Testis (tissue), 3 donors: Measurements from ENCODE around the gene UBTD2. TPM values are rescaled to one million over a fixed set of nuclear protein-coding genes. Genes with fewer than 3 reads are reported as not detected.

Experiments used
- DNase-seq: peaks from one replicate; pipeline ENCODE4 v3.0.0-alpha.2; 2019
- H3K27ac ChIP-seq, 2 donors: fragments of 200-600 bp; sonication (generic); one replicate each; pipeline ENCODE4 v1.5.1; 2019
- H3K27me3 ChIP-seq: fragments of 200-600 bp; sonication (generic); one replicate; pipeline ENCODE4 v1.5.1; 2019
- H3K36me3 ChIP-seq: fragments of 200-600 bp; sonication (generic); one replicate; pipeline ENCODE4 v1.5.1; 2017; ENCODE audit warnings: low read depth; ENCODE audit errors: missing control alignments
- H3K4me1 ChIP-seq: fragments of 200-600 bp; sonication (generic); one replicate; pipeline ENCODE4 v1.5.1; 2019
- H3K4me3 ChIP-seq, 2 donors: fragments of 200-600 bp; sonication (generic); one replicate each; pipeline ENCODE4 v1.5.1; 2017 to 2019
- H3K9me3 ChIP-seq: fragments of 200-600 bp; sonication (generic); one replicate; pipeline ENCODE4 v1.5.1; 2017
- CTCF ChIP-seq, 3 experiments: fragments of 450-650 bp in 2 of 3; fragments of 200-600 bp in 1 of 3; sonication (generic) in 1 of 3; IDR thresholded peaks; one replicate each; pipeline ENCODE4 v1.5.1; 2016 to 2019; ENCODE audit warnings: antibody characterized with exemption in 3 of 3, mild to moderate bottlenecking in 2 of 3, moderate library complexity in 1 of 3
- POLR2A ChIP-seq: fragments of 450-650 bp; IDR thresholded peaks from one replicate; pipeline ENCODE4 v1.6.1; 2017; ENCODE audit warnings: antibody characterized with exemption, mild to moderate bottlenecking, moderate library complexity
- WGBS, 2 donors: methylation state at CpG; one replicate each; pipeline ENCODE4 v1.1.5; 2018; 5-methylcytosine and 5-hydroxymethylcytosine counted together
- intact Hi-C: fragments of 100-400 bp; cut with DNase I; formaldehyde crosslinking; loops from one replicate; pipeline ENCODE4 v1.15.1; 2023; ENCODE audit warnings: low total_unique reads
- polyA plus RNA-seq: library from polyadenylated mRNA; stranded (reverse); fragments of 350-450 nt; fragmentation: Illumina TruSeq; extraction: RNeasy Lipid Tissue Mini Kit (QIAGEN cat#74804); gene quantifications from one replicate; pipeline ENCODE4 v1.2.3, GENCODE V29; 2014; ENCODE audit warnings: low read depth, low replicate concordance; ENCODE audit not compliant: insufficient read depth
- total RNA-seq, 2 donors: library from RNA; depleted of rRNA; stranded (reverse); fragments of >200 nt; gene quantifications; one replicate each; pipeline ENCODE4 v1.2.3, GENCODE V29; 2016

Gene UBTD2
- total and polyA plus RNA-seq, 3 donors from 2014 or later: 41.2 to 53.9 (median 51.8) TPM

GRCh38 chr5:172311605-172312004, 28.0 kb upstream of the UBTD2 start:
- Histone ChIP-seq H3K36me3 (no peaks in the 10 kb centered on the region), H3K4me1 (no peaks in the 10 kb centered on the region), H3K27ac (no peak overlapping the region), H3K4me3 (no peak overlapping the region), H3K27me3 (no peaks in the 10 kb centered on the region), H3K9me3 (no peaks in the 10 kb centered on the region)
- WGBS, 2 donors: 67 to 76% methylated on average over 4 of the region's 4 CpGs
- TF ChIP-seq POLR2A: no peak
- no peak for TF ChIP-seq CTCF (IDR thresholded peaks at IDR 0.05)
- intact Hi-C loops: no loop called here
- peak; percentile 49 for DNase-seq

GRCh38 chr5:172311026-172311425, 27.5 kb upstream of the UBTD2 start:
- intact Hi-C loops: no loop called here
- Histone ChIP-seq H3K4me1 (no peaks in the 10 kb centered on the region), H3K9me3 (no peaks in the 10 kb centered on the region), H3K36me3 (no peaks in the 10 kb centered on the region), H3K4me3 (no peak overlapping the region), H3K27ac (no peak overlapping the region), H3K27me3 (no peaks in the 10 kb centered on the region)
- 94 to 98% methylated on average over 7 of the region's 7 CpGs for WGBS, 2 donors
- DNase-seq: no peak
- TF ChIP-seq CTCF (IDR thresholded peaks at IDR 0.05): no peak
- TF ChIP-seq POLR2A: no peak

GRCh38 chr5:172305380-172305779, 21.8 kb upstream of the UBTD2 start:
- intact Hi-C loops: no loop called here
- Histone ChIP-seq H3K4me3 (no peak overlapping the region), H3K4me1 (no peaks in the 10 kb centered on the region), H3K9me3 (no peaks in the 10 kb centered on the region), H3K27me3 (no peaks in the 10 kb centered on the region), H3K27ac (no peak overlapping the region), H3K36me3 (no peaks in the 10 kb centered on the region)
- no peak for DNase-seq
- TF ChIP-seq POLR2A: no peak
- TF ChIP-seq CTCF (IDR thresholded peaks at IDR 0.05): no peak
- 86 to 91% methylated on average over 2 of the region's 2 CpGs for WGBS, 2 donors

GRCh38 chr5:172303572-172304335, 20.2 kb upstream of the UBTD2 start:
- Histone ChIP-seq H3K4me1 (no peaks in the 10 kb centered on the region), H3K4me3 (no peak overlapping the region), H3K36me3 (no peaks in the 10 kb centered on the region), H3K9me3 (no peaks in the 10 kb centered on the region), H3K27ac (no peak overlapping the region), H3K27me3 (no peaks in the 10 kb centered on the region)
- DNase-seq: no peak
- TF ChIP-seq POLR2A: no peak
- no peak for TF ChIP-seq CTCF (IDR thresholded peaks at IDR 0.05)
- intact Hi-C loops: no loop called here
- WGBS, 2 donors: 84 to 90% methylated on average over 3 of the region's 3 CpGs

- Histone ChIP-seq H3K36me3 (no peaks in the 10 kb centered on the region), H3K4me3 (no peak overlapping the region), H3K9me3 (no peaks in the 10 kb centered on the region), H3K27me3 (no peaks in the 10 kb centered on the region), H3K4me1 (no peaks in the 10 kb centered on the region), H3K27ac (no peak overlapping the region)
- TF ChIP-seq CTCF (IDR thresholded peaks at IDR 0.05) (no peak), POLR2A (no peak)
- DNase-seq: no peak
- WGBS, 2 donors: 90 to 95% methylated on average over 5 of the region's 5 CpGs
- intact Hi-C loops: no loop called here
Observed at GRCh38 chr5:172303162-172303561, 19.6 kb upstream of the UBTD2 start.
